Measurements from ENCODE around the gene EEFSEC. TPM values are rescaled to one million over a fixed set of nuclear protein-coding genes. Genes with fewer than 3 reads are reported as not detected.

The EEFSEC gene
- total and polyA plus RNA-seq, 2 of the 8 experiments (the other 6 are each of a cell fraction or from before 2014, with no cell fraction given) = 13.1 to 19.8 TPM

DNA sequence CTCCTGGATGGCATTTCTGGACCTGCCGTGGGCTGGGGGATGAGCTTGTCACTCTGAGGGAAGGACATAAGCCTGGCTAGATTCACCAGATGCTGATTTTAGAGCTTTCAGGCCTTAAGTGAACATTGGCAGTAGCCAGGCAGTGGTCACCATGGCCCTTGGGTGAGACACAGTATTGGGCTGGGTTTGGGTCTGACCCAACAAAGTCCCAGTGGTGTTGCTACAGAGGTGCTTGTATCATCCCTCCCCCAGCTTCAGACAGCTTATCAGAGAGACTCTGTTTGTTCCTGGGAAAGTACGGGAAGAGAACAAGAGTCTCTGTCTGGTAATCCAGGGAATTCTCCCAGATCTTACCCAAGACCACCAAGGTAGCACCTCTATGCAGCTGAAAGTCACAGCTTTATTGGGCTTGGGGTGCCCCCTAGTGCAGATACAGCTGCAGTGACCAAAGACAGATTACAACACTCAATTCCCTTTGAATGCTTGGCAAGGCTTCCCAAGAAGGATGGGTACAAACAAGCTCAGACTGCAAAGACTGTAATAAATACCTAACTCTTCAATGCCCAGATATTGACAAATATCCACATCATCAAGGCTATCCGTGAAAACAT, 19.9 kb upstream of the EEFSEC start:
- no peaks in the 10 kb centered on the region for H3K36me3 ChIP-seq (ENCODE audit: control insufficient read depth in 2 of 4, insufficient read depth in 4 of 4, low read length in 3 of 4)
- no peaks in the 10 kb centered on the region for H3K79me2 ChIP-seq (ENCODE audit: control insufficient read depth in 1 of 2, insufficient read depth in 2 of 2, low read length in 2 of 2)
- H2BK12ac ChIP-seq (ENCODE audit: low read depth, low read length) = 0 out of 2 replicates have a peak overlapping the region, but pooled peaks have one; percentile 50
- no peak overlapping the region for H3K27ac ChIP-seq (ENCODE audit: low read depth, low read length)
- 0 out of 2 replicates have a peak overlapping the region, but pooled peaks have one; percentile 7 for H2BK5ac ChIP-seq (ENCODE audit: low read depth, low read length)
- H3K4me3 ChIP-seq (ENCODE audit: extremely low read depth in 1 of 4, insufficient read depth in 2 of 4, low read depth in 3 of 4, low read length in 4 of 4) = no peak overlapping the region
- H4K5ac ChIP-seq (ENCODE audit: insufficient read length, low read depth, low read length) = no peak overlapping the region
- no peaks in the 10 kb centered on the region for H4K20me1 ChIP-seq (replicated peaks in 1 of 2; ENCODE audit: control insufficient read depth in 1 of 2, insufficient read depth in 2 of 2, low read length in 2 of 2)
- FAIRE-seq (peak; percentile 66), DNase-seq (ENCODE audit: low read depth in 1 of 2, low spot score in 2 of 2) (peak in 1 of 2 experiments; percentile 72)
- H3K9me3 ChIP-seq (ENCODE audit: insufficient read depth in 2 of 2, low read depth in 1 of 2, low read length in 1 of 2) = peaks cover 0 to 6% of the 10 kb centered on the region in 2 experiments; a peak in 1 of 4 replicates
- ChIA-PET CTCF (ENCODE audit: partially characterized antibody) (interaction anchor here (0.7 to 2.9 kb wide), 26 partner anchors 10 to 305 kb away, joined by 3 to 23 read pairs (median 4); partner anchors contain the start of gene RUVBL1), POLR2A (ENCODE audit: partially characterized antibody) (interaction anchor here (0.7 to 2.4 kb wide), 4 partner anchors 10 to 67 kb away, joined by 3 to 13 read pairs (median 3); partner anchors contain the start of gene RUVBL1)
- H3K4ac ChIP-seq (replicated peaks; ENCODE audit: insufficient read length, low read depth, low read length) = no peak overlapping the region
- no peaks in the 10 kb centered on the region for H3K4me1 ChIP-seq (replicated peaks in 1 of 4; ENCODE audit: control insufficient read depth in 3 of 4, insufficient read depth in 4 of 4, low read length in 3 of 4)
- no peak overlapping the region for H3K23ac ChIP-seq (ENCODE audit: insufficient read length)
- 66% methylated on average over 3 of the region's 3 CpGs; no CpG with 5 or more reads in 1 of the 2 experiments for WGBS, 2 experiments (ENCODE audit: extremely low coverage in 1 of 2, insufficient coverage in 1 of 2, insufficient read length in 1 of 2, insufficient replicate concordance in 2 of 2, low coverage in 1 of 2, low lambda C conversion rate in 2 of 2, missing lambda C conversion rate in 1 of 2)
- no peak overlapping the region for H2BK15ac ChIP-seq (ENCODE audit: low read length)
- no peak overlapping the region for H2AFZ ChIP-seq (ENCODE audit: low read length)
- H2BK20ac ChIP-seq (ENCODE audit: low read length) = no peak overlapping the region
- H2BK120ac ChIP-seq (replicated peaks; ENCODE audit: low read depth, low read length) = no peak overlapping the region
- no peak overlapping the region for H4K91ac ChIP-seq (replicated peaks; ENCODE audit: insufficient read length, low read length)
- H3K14ac ChIP-seq (ENCODE audit: insufficient read length) = no peak overlapping the region
- H3K18ac ChIP-seq (ENCODE audit: extremely low read depth, low read length) = no peak overlapping the region
- H3K27me3 ChIP-seq (replicated peaks in 1 of 4; ENCODE audit: control insufficient read depth in 3 of 4, extremely low read depth in 1 of 4, insufficient read depth in 3 of 4, low read length in 3 of 4) = no peaks in the 10 kb centered on the region
- H3K79me1 ChIP-seq (ENCODE audit: low read depth, low read length) = no peaks in the 10 kb centered on the region
- no peak overlapping the region for H2AK5ac ChIP-seq (ENCODE audit: low read depth, low read length)
- no peak overlapping the region for H4K8ac ChIP-seq (ENCODE audit: extremely low read depth, insufficient read depth, low read length)
- H3K23me2 ChIP-seq (ENCODE audit: low read depth, low read length) = no peaks in the 10 kb centered on the region
- no peak overlapping the region for H3K9ac ChIP-seq (replicated peaks in 1 of 4; ENCODE audit: extremely low read depth in 1 of 4, low read depth in 3 of 4, low read length in 3 of 4)
- H3K4me2 ChIP-seq (ENCODE audit: insufficient read depth in 1 of 2, low read depth in 2 of 2, low read length in 2 of 2) = no peak overlapping the region
- H3K56ac ChIP-seq (replicated peaks; ENCODE audit: insufficient read length, low read depth, low read length) = no peak overlapping the region
- TF ChIP-seq CREB1 (IDR thresholded peaks at IDR 0.05) (no peak), SUZ12 (IDR thresholded peaks at IDR 0.05; ENCODE audit: low read length) (no peak), TCF12 (IDR thresholded peaks at IDR 0.05; ENCODE audit: low read depth, low read length) (no peak), RAD21 (IDR thresholded peaks at IDR 0.05 in 1 of 2, conservative IDR thresholded peaks at IDR 0.05 in 1 of 2; ENCODE audit: low read depth in 2 of 2, low read length in 2 of 2) (peak; percentile 90 to 91), CHD1 (IDR thresholded peaks at IDR 0.05; ENCODE audit: low read depth, low read length) (no peak), SIX5 (IDR thresholded peaks at IDR 0.05; ENCODE audit: low read depth, low read length) (no peak), CEBPB (IDR thresholded peaks at IDR 0.05; ENCODE audit: low read depth, low read length) (peak; percentile 70; the same call in 1 of the 2 replicates), CHD2 (IDR thresholded peaks at IDR 0.05; ENCODE audit: low read length) (no peak), SP2 (IDR thresholded peaks at IDR 0.05; ENCODE audit: low read length) (no peak), BRCA1 (IDR thresholded peaks at IDR 0.05; ENCODE audit: low read depth, low read length) (no peak)
- TF ChIP-seq, protein P1, sequence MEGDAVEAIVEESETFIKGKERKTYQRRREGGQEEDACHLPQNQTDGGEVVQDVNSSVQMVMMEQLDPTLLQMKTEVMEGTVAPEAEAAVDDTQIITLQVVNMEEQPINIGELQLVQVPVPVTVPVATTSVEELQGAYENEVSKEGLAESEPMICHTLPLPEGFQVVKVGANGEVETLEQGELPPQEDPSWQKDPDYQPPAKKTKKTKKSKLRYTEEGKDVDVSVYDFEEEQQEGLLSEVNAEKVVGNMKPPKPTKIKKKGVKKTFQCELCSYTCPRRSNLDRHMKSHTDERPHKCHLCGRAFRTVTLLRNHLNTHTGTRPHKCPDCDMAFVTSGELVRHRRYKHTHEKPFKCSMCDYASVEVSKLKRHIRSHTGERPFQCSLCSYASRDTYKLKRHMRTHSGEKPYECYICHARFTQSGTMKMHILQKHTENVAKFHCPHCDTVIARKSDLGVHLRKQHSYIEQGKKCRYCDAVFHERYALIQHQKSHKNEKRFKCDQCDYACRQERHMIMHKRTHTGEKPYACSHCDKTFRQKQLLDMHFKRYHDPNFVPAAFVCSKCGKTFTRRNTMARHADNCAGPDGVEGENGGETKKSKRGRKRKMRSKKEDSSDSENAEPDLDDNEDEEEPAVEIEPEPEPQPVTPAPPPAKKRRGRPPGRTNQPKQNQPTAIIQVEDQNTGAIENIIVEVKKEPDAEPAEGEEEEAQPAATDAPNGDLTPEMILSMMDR (IDR thresholded peaks at IDR 0.05; ENCODE audit: control extremely low read depth in 1 of 3, insufficient read depth in 1 of 3, low read depth in 1 of 3, low read length in 3 of 3) = peak; percentile 38 to 88 (median 82)
